ENCODE results near the gene KLHL2.
"Not testable (repeated sequence)": the region's sequence is repeated elsewhere in the genome, so short reads cannot be mapped to it uniquely, and the experiment has no call there.

KLHL2 gene

DNA sequence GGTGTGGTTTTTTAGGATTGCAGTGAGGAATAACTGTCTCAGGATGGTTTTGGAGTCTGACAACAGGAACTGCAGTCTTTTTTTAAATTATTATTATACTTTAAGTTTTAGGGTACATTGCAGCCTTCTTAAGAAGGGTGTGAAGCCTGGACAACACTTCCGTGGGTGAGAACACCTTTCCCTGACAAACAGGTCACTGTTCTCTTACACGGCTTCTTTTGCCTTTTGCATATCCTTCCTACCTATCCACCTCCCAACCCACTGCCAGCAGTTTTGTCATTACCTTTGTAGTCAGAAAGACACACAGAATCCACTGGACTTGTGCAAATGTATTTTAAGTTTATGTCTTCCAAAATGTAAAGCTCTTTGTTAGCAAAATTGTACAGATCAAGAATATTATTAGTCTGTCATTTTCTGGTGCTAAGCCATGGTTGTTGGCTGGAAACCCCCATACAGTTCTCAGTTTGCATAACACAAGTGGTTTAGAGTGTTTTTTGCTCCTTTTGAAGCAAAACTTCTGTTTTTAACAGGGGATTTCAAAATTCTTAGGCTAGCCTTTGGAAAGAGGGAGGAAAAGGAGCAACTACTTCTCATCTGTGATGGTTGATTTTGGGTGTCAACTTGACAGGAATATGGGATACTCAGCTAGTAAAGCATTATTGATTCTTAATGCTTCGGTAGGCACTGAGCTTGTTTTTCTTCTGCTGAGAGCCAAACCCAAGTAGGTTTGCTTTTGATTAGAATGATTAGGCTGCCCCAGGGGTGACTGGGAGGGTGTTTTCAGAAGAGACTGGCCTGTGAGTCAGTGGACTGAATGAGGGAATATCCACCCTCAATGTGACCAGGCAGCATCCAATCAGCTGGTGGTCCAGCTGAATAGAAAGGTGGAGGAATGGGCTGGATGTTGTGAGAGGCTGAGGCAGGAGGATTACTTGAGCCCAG is 29.4 kb upstream of the KLHL2 start:
- no peak for TF ChIP-seq EZH2 (IDR thresholded peaks at IDR 0.05)
- TF ChIP-seq FOXP2 (optimal IDR thresholded peaks at IDR 0.05; ENCODE audit: control extremely low read depth, extremely low read length, insufficient read depth): no peak
- no peak for TF ChIP-seq POLR2AphosphoS5 (IDR thresholded peaks at IDR 0.05; ENCODE audit: borderline replicate concordance, low read depth, low read length)
- H3K36me3 ChIP-seq (ENCODE audit: insufficient read depth, low read length): no peaks in the 10 kb centered on the region
- no peak overlapping the region for H3K27ac ChIP-seq
- no peak overlapping the region for H3K4me3 ChIP-seq
- no peaks in the 10 kb centered on the region for H3K9me3 ChIP-seq (ENCODE audit: low read depth, low read length)
- no peak for DNase-seq (ENCODE audit: low read depth, low spot score)
- no peak overlapping the region for H3K9ac ChIP-seq (ENCODE audit: insufficient read length)

DNA sequence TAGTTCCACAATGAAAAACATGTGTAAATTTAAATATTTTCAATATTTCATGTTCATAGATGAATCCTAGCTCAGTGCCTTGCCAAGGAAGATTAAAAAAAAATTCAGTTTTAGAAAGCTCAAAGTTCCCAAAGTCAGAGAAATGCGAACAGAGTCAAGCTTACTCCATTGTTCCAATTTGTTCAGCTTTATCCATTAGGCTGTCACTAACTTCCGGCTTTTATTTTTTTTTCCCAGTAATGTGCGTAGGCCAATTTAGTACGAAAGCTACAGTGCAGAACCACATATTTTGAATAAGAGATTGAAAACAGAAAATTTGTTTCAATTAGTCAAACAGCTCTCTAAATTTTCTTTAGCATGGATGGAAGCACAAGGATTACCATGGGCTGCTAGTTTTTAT is 23.1 kb upstream of the KLHL2 start:
- Histone ChIP-seq H3K9ac (ENCODE audit: insufficient read length) (peak overlapping the region; percentile 15), H3K27ac (peak overlapping the region; percentile 86), H3K4me3 (peak overlapping the region; percentile 58), H3K9me3 (ENCODE audit: low read depth, low read length) (no peaks in the 10 kb centered on the region), H3K36me3 (ENCODE audit: insufficient read depth, low read length) (no peaks in the 10 kb centered on the region)
- TF ChIP-seq EZH2 (IDR thresholded peaks at IDR 0.05) (no peak), FOXP2 (optimal IDR thresholded peaks at IDR 0.05; ENCODE audit: control extremely low read depth, extremely low read length, insufficient read depth) (no peak), POLR2AphosphoS5 (IDR thresholded peaks at IDR 0.05; ENCODE audit: borderline replicate concordance, low read depth, low read length) (no peak)
- DNase-seq (ENCODE audit: low read depth, low spot score): peak; percentile 32

DNA sequence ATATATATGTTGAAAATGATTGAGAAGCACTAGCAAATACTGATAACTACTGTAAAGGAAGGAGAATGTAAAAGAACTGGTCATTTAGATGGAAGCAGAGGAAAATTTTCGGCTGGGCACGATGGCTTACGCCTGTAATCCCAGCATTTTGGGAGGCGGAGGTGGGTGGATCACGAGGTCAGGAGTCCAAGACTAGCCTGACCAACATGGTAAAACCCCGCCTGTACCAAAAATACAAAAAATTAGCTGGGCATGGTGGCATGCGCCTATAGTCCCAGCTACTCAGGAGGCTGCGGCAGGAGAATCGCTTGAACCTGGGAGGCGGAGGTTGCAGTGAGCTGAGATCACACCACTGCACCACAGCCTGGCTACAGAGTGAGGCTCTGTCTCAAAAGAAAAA is 22.4 kb upstream of the KLHL2 start:
- not testable (repeated sequence) for H3K9ac ChIP-seq (ENCODE audit: insufficient read length); H3K27ac ChIP-seq; DNase-seq (ENCODE audit: low read depth, low spot score); H3K9me3 ChIP-seq (ENCODE audit: low read depth, low read length); H3K4me3 ChIP-seq; H3K36me3 ChIP-seq (ENCODE audit: insufficient read depth, low read length)

DNA sequence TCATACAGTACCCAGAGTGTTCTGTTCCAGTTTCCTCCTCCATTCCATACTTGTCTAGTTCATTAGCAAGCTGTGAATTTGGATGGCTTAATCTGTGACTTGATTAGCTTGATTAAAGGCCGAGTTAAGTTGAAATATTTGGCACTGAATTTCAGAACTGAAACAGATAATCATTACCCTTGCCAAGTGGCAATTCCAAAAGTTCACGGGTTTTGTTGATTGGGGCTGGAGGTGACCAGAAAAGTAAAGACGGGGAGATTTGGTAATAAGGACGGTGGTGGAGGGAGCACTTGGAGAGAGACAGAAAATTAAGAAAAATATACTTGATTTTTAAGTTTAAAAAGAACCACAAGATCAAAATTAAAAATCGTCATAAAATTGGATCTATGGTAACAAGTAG is 21.9 kb upstream of the KLHL2 start:
- H3K9ac ChIP-seq (ENCODE audit: insufficient read length): no peak overlapping the region
- H3K4me3 ChIP-seq: no peak overlapping the region
- no peaks in the 10 kb centered on the region for H3K9me3 ChIP-seq (ENCODE audit: low read depth, low read length)
- no peak for TF ChIP-seq POLR2AphosphoS5 (IDR thresholded peaks at IDR 0.05; ENCODE audit: borderline replicate concordance, low read depth, low read length)
- TF ChIP-seq EZH2 (IDR thresholded peaks at IDR 0.05): no peak
- no peak for TF ChIP-seq FOXP2 (optimal IDR thresholded peaks at IDR 0.05; ENCODE audit: control extremely low read depth, extremely low read length, insufficient read depth)
- no peak overlapping the region for H3K27ac ChIP-seq
- no peaks in the 10 kb centered on the region for H3K36me3 ChIP-seq (ENCODE audit: insufficient read depth, low read length)
- DNase-seq (ENCODE audit: low read depth, low spot score): no peak

DNA sequence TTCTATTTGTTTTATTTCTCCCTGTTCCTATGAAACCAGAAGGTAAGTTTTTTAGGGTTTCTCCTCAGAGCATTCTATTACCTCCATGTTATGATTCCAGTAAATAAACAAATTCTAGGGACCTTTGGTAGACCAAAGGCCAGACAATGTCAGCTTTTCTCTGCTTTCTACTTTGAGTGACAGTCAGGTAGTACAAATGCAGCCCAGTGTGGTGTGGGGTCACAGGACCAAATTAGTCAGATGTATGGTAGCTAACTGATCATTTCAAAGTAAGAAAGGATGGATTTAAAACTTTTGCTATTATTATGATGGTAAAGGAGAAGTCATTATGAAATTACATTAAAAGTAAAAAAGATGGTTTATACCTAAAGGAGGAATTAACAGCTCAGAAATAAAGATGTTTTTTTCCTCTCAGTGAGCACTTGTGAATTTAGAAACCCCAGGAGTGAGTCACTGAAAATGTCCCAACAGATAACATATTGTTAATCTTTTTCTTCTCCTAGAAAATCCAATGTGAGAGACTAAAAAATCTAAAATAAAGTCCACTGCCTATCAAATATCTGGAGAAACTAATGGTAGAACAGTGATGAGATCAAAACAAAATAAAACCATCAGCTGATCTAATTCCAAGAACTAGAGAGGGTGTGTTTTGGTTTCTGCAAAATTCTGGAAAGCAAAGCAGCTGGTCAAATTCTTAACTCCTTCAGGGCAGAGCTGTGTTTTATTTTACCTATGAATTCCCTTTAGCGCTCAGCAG is 16.6 kb upstream of the KLHL2 start:
- Histone ChIP-seq H3K4me3 (no peak overlapping the region), H3K9ac (ENCODE audit: insufficient read length) (no peak overlapping the region), H3K9me3 (ENCODE audit: low read depth, low read length) (no peaks in the 10 kb centered on the region), H3K27ac (no peak overlapping the region), H3K36me3 (ENCODE audit: insufficient read depth, low read length) (no peaks in the 10 kb centered on the region)
- DNase-seq (ENCODE audit: low read depth, low spot score): no peak
- TF ChIP-seq FOXP2 (optimal IDR thresholded peaks at IDR 0.05; ENCODE audit: control extremely low read depth, extremely low read length, insufficient read depth) (no peak), EZH2 (IDR thresholded peaks at IDR 0.05) (no peak), POLR2AphosphoS5 (IDR thresholded peaks at IDR 0.05; ENCODE audit: borderline replicate concordance, low read depth, low read length) (no peak)

DNA sequence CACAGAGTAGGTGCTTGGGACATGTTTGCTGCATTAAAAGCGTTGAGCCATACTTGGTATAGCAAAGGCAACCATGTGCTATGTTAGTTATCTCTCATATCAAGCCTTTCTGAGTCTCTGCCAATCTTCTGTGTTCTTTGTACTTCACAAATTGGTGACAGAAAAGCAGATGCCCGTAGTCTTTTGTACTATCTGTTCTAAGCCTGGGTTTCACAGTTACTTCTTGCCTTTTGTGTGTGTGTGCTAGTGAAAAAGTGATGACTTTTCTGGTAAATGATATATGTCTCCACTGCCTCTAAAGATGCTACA is 16.1 kb upstream of the KLHL2 start:
- H3K9ac ChIP-seq (ENCODE audit: insufficient read length): no peak overlapping the region
- no peak overlapping the region for H3K4me3 ChIP-seq
- H3K36me3 ChIP-seq (ENCODE audit: insufficient read depth, low read length): no peaks in the 10 kb centered on the region
- DNase-seq (ENCODE audit: low read depth, low spot score): no peak
- TF ChIP-seq EZH2 (IDR thresholded peaks at IDR 0.05) (no peak), FOXP2 (optimal IDR thresholded peaks at IDR 0.05; ENCODE audit: control extremely low read depth, extremely low read length, insufficient read depth) (no peak), POLR2AphosphoS5 (IDR thresholded peaks at IDR 0.05; ENCODE audit: borderline replicate concordance, low read depth, low read length) (no peak)
- no peaks in the 10 kb centered on the region for H3K9me3 ChIP-seq (ENCODE audit: low read depth, low read length)
- H3K27ac ChIP-seq: no peak overlapping the region

DNA sequence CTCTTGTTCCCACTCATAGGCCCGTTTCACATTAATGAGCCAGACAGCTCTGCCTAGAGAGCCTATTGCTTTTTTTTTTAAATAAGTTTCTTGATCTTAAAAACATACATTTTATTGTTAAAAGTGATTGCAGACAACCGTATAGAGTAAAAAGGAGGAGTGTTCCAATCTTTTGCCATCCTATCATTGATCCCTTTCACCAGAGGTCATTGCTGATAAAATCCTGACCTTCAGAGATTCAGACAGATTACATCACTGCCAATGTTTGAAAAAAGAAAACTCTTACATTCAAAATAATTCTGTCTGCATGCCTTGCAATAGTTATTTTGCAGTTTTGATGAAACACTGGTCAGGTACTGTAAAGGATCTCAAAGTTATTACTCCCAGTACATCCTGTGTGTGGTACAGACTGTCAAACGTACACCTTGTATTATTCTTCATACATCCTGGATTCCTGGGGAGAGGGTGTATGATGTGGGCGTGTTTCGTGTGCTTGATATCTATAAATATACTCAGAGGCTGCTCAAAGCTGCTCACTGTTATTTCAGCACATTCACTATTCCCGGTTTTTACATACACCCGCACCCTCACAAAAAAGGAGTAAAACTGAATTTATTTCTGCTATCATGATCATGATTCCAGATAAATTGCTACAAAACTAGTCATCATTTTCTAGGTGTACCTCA is 15.4 kb upstream of the KLHL2 start:
- DNase-seq (ENCODE audit: low read depth, low spot score): no peak
- Histone ChIP-seq H3K36me3 (ENCODE audit: insufficient read depth, low read length) (no peaks in the 10 kb centered on the region), H3K27ac (no peak overlapping the region), H3K9ac (ENCODE audit: insufficient read length) (no peak overlapping the region), H3K9me3 (ENCODE audit: low read depth, low read length) (no peaks in the 10 kb centered on the region), H3K4me3 (no peak overlapping the region)
- TF ChIP-seq POLR2AphosphoS5 (IDR thresholded peaks at IDR 0.05; ENCODE audit: borderline replicate concordance, low read depth, low read length) (no peak), FOXP2 (optimal IDR thresholded peaks at IDR 0.05; ENCODE audit: control extremely low read depth, extremely low read length, insufficient read depth) (no peak), EZH2 (IDR thresholded peaks at IDR 0.05) (no peak)

DNA sequence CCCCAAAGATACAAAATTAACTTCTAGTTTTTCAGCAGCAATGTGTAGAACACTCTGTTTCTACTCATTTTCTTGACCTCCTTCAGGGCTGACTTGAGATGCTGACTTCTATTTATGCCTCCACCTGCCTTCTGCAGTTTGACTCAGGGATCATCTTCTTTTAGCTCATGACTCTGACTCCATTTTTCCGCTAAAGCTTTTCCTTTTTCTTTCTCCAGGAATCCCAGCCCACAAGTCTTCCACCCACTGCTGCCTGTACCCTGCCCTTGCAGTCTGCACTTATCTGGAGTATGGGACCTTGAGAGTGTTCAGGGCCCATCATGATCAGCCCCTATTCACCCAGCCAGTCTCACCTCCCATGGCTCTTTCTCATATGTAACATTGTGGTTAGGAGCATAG is 14.9 kb upstream of the KLHL2 start:
- Histone ChIP-seq H3K9ac (ENCODE audit: insufficient read length) (no peak overlapping the region), H3K9me3 (ENCODE audit: low read depth, low read length) (no peaks in the 10 kb centered on the region), H3K36me3 (ENCODE audit: insufficient read depth, low read length) (no peaks in the 10 kb centered on the region), H3K27ac (no peak overlapping the region), H3K4me3 (no peak overlapping the region)
- TF ChIP-seq EZH2 (IDR thresholded peaks at IDR 0.05) (no peak), POLR2AphosphoS5 (IDR thresholded peaks at IDR 0.05; ENCODE audit: borderline replicate concordance, low read depth, low read length) (no peak), FOXP2 (optimal IDR thresholded peaks at IDR 0.05; ENCODE audit: control extremely low read depth, extremely low read length, insufficient read depth) (no peak)
- no peak for DNase-seq (ENCODE audit: low read depth, low spot score)
